Erythroblast (primary cell): ENCODE data around the gene LYZL4.

Experiments used
- GATA1 ChIP-seq: IDR thresholded peaks from 2 replicates; pipeline ENCODE4 v1.6.1; 2011; ENCODE audit warnings: low read depth, mild to moderate bottlenecking, control low read depth, low read length, moderate library complexity
- POLR2A ChIP-seq: IDR thresholded peaks from 2 replicates; pipeline ENCODE4 v1.6.1; 2011; ENCODE audit warnings: mild to moderate bottlenecking, low read length

DNA sequence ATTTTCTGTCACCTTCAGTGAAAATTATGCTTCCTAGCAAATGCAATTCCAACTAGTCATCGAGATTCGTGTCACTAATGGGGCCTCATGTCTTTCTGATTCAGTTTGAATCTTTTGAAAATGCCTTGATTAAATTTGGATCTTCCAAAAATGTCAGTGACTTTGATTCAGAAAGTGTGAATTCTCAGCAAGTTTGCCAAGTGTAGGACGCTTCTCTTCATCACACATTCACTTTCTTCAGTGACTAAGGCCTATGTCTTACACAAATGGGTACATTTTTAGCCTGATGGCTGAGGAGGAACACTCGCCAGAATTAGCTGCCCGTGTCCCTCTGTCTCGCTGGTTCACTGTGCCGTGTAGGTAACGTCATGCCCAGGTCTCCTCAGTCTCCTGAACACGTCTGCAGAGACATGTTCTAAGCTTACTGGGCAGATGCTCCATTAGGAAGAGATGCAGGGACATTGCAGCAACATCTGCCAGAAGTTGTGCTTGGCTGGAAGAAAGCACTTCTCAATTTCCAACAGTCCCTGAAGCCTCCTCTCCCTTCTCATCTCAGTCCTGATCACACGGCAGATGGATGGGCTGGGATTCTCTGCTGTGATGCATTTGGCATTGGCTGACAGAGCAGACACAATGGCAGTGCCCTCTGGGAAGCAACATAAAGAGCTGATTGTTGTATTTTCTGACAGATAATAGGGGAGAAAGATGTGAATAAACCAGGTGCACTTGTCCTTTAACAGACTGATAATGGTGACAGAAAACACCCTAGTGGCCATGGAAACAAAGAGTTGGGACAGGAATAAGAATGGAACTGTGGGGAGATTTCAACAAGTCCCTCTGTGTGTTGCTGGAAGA lies 29.1 kb upstream of the LYZL4 start:
- TF ChIP-seq POLR2A = no peak
- no peak for TF ChIP-seq GATA1
